ENCODE measurements around the gene TAX1BP1. TPM values are rescaled to one million over a fixed set of nuclear protein-coding genes. Genes with fewer than 3 reads are reported as not detected.

TAX1BP1 gene
- total RNA-seq, 2 donors from 2014 or later = 38.9 to 57.6 TPM

GRCh38 chr7:27699751-27700150 is 40.2 kb upstream of the TAX1BP1 start:
- intact Hi-C loops (cut with DNase I) = no loop called here
- WGBS, 2 donors = 95 to 96% methylated on average over 2 of the region's 2 CpGs
- DNase-seq (no peak), ATAC-seq (no peak)
- Histone ChIP-seq H3K4me3 (no peak overlapping the region), H3K27ac (no peak overlapping the region), H3K4me1 (no peaks in the 10 kb centered on the region), H3K9me3 (no peaks in the 10 kb centered on the region), H3K27me3 (no peaks in the 10 kb centered on the region), H3K36me3 (replicated peaks in 1 of 2; ENCODE audit: insufficient read depth in 1 of 2, low read depth in 2 of 2) (no peaks in the 10 kb centered on the region)
- TF ChIP-seq CTCF (IDR thresholded peaks at IDR 0.05) (no peak), POLR2A (IDR thresholded peaks at IDR 0.05) (no peak)

DNA sequence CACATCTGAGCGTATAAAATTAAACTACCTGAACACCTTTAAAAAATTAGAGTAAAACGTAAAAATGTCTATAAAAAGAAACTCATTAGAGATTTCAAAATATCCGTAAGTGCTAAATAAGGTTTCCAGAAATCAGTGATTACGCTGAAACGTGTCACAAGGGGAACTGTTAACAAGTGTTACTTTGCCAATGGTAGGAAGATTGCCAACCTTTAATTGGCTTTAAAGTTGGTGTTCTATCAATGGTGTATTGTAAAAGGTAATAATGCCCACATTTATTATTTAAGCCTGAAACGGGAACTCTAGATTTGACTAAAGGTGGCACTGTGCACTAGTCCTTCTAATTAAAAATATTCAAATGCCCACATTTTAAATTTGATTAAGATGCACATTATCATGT is 39.5 kb upstream of the TAX1BP1 start:
- intact Hi-C loops (cut with DNase I) = no loop called here
- Histone ChIP-seq H3K27me3 (no peaks in the 10 kb centered on the region), H3K4me3 (no peak overlapping the region), H3K27ac (no peak overlapping the region), H3K36me3 (replicated peaks in 1 of 2; ENCODE audit: insufficient read depth in 1 of 2, low read depth in 2 of 2) (no peaks in the 10 kb centered on the region), H3K4me1 (no peaks in the 10 kb centered on the region), H3K9me3 (no peaks in the 10 kb centered on the region)
- TF ChIP-seq CTCF (IDR thresholded peaks at IDR 0.05) (no peak), POLR2A (IDR thresholded peaks at IDR 0.05) (no peak)
- whole genome bisulfite sequencing, 2 donors = 40 to 45% methylated on average over 6 of the region's 6 CpGs
- DNase-seq (no peak), ATAC-seq (no peak)

DNA sequence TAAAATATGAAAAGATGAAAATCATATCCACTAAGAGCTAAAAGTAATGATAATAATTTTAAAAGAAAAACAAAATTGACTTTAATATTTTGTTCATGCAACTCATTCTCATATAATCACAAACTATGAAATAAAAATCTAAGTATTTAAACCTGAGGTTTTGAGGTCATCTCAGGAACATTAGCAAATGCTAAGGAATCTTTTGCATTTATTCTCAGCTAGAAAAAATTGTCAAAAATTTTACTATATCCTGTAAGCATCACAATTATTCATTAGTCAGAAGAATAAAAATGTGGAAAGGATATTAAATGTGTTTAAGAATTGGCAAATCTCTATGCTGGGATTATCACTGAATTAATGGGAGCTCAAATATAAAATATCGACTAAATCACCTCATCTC is 36.8 kb upstream of the TAX1BP1 start:
- TF ChIP-seq CTCF (IDR thresholded peaks at IDR 0.05) (no peak), POLR2A (IDR thresholded peaks at IDR 0.05) (no peak)
- 92% methylated on average over 1 of the region's 1 CpG for WGBS, 2 donors
- no peak overlapping the region for H3K27ac ChIP-seq
- ATAC-seq = no peak
- H3K4me1 ChIP-seq = no peaks in the 10 kb centered on the region
- no peaks in the 10 kb centered on the region for H3K9me3 ChIP-seq
- no peak for DNase-seq
- H3K36me3 ChIP-seq (replicated peaks in 1 of 2; ENCODE audit: insufficient read depth in 1 of 2, low read depth in 2 of 2) = no peaks in the 10 kb centered on the region
- H3K4me3 ChIP-seq = no peak overlapping the region
- intact Hi-C loops (cut with DNase I) = no loop called here
- no peaks in the 10 kb centered on the region for H3K27me3 ChIP-seq

GRCh38 chr7:27704422-27705199 is 35.4 kb upstream of the TAX1BP1 start:
- Histone ChIP-seq H3K27ac (no peak overlapping the region), H3K9me3 (no peaks in the 10 kb centered on the region), H3K36me3 (replicated peaks in 1 of 2; ENCODE audit: insufficient read depth in 1 of 2, low read depth in 2 of 2) (no peaks in the 10 kb centered on the region), H3K27me3 (no peaks in the 10 kb centered on the region), H3K4me1 (no peaks in the 10 kb centered on the region), H3K4me3 (no peak overlapping the region)
- intact Hi-C loops (cut with DNase I) = no loop called here
- TF ChIP-seq POLR2A (IDR thresholded peaks at IDR 0.05) (no peak), CTCF (IDR thresholded peaks at IDR 0.05) (no peak)
- 77 to 82% methylated on average over 3 of the region's 3 CpGs for WGBS, 2 donors
- DNase-seq = no peak
- no peak for ATAC-seq

DNA sequence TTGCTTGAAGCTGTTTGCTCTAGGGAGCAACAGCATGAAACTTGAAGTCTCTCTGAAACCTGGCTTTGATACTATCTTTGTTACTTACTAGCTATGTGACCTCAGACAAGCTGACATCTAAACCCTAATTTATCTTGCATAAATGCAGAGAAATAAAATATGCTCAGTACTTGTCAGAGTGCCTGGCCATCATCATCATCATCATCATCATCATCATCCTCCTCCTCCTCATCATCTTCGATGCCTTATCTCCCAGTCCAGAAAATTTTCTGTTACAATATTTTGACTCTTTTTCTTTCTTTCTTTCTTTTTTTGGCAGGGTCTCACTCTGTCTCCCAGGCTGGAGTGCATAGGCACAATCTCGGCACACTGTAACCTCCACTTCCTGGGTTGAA is 34.8 kb upstream of the TAX1BP1 start:
- Histone ChIP-seq H3K4me1 (no peaks in the 10 kb centered on the region), H3K27ac (no peak overlapping the region), H3K27me3 (no peaks in the 10 kb centered on the region), H3K4me3 (no peak overlapping the region), H3K36me3 (replicated peaks in 1 of 2; ENCODE audit: insufficient read depth in 1 of 2, low read depth in 2 of 2) (no peaks in the 10 kb centered on the region), H3K9me3 (no peaks in the 10 kb centered on the region)
- ATAC-seq (no peak), DNase-seq (no peak)
- WGBS, 2 donors = 93 to 94% methylated on average over 2 of the region's 2 CpGs
- TF ChIP-seq CTCF (IDR thresholded peaks at IDR 0.05) (no peak), POLR2A (IDR thresholded peaks at IDR 0.05) (no peak)
- intact Hi-C loops (cut with DNase I) = no loop called here
